Activated B cell treated with CpG ODN at 0.5 μM for 24 hours (primary cell): Measurements from ENCODE around the gene PLEKHA5. TPM values are rescaled to one million over a fixed set of nuclear protein-coding genes. Genes with fewer than 3 reads are reported as not detected.
"Not testable (repeated sequence)": the region's sequence is repeated elsewhere in the genome, so short reads cannot be mapped to it uniquely, and the experiment has no call there.

ENCODE experiments used
- ATAC-seq: fragments of 200-7000 bp; cut with Tn5 transposase; one replicate; pipeline ENCODE4 v1.10.0; 2021; ENCODE audit warnings: low read depth, mild to moderate bottlenecking, moderate library complexity
- CTCF ChIA-PET: fragments of 350-600 bp; sonication (Branson Sonifier 250); formaldehyde crosslinking; loops from one replicate; lab custom pipeline; 2021; ENCODE audit warnings: antibody characterized with exemption; lab: Charles Lee
- POLR2A ChIA-PET: fragments of 350-600 bp; sonication (Branson Sonifier 250); formaldehyde crosslinking; loops from one replicate; lab custom pipeline; 2021; ENCODE audit warnings: antibody characterized with exemption; lab: Charles Lee
- DNase-seq: peaks from one replicate; pipeline ENCODE4 v3.0.0; 2022
- H3K27ac Mint-ChIP-seq: one replicate; pipeline ENCODE4 v1.8.0; 2020; ENCODE audit warnings: mixed read lengths
- H3K27me3 Mint-ChIP-seq: one replicate; pipeline ENCODE4 v1.8.0; 2021; ENCODE audit warnings: mixed read lengths
- H3K36me3 Mint-ChIP-seq: one replicate; pipeline ENCODE4 v1.8.0; 2021; ENCODE audit warnings: low read depth, mixed read lengths
- H3K4me1 Mint-ChIP-seq: one replicate; pipeline ENCODE4 v1.8.0; 2021; ENCODE audit warnings: mixed read lengths
- H3K4me3 Mint-ChIP-seq: one replicate; pipeline ENCODE4 v1.8.0; 2020; ENCODE audit warnings: mild to moderate bottlenecking, mixed read lengths
- H3K9me3 Mint-ChIP-seq: one replicate; pipeline ENCODE4 v1.8.0; 2020; ENCODE audit warnings: mixed read lengths
- CTCF ChIP-seq: fragments of 200-600 bp; IDR thresholded peaks from one replicate; pipeline ENCODE4 v1.8.0; 2022; ENCODE audit warnings: antibody characterized with exemption, mild to moderate bottlenecking
- intact Hi-C: fragments of 100-400 bp; cut with micrococcal nuclease; formaldehyde crosslinking; loops from one replicate; pipeline ENCODE4 v1.15.1; 2024
- total RNA-seq: library from RNA; stranded (reverse); gene quantifications from 2 replicates; pipeline ENCODE4 v1.2.3, GENCODE V29; 2022

PLEKHA5 gene
- total RNA-seq, 1 donor from 2014 or later = 0.11 TPM

- H3K27me3 Mint-ChIP-seq = no peaks in the 10 kb centered on the region
Observed at GRCh38 chr12:19169222-19169621, 39.7 kb downstream of the PLEKHA5 start.

GRCh38 chr12:19170286-19170685 lies 40.8 kb downstream of the PLEKHA5 start:
- POLR2A ChIA-PET, H3K27ac Mint-ChIP-seq, CTCF ChIA-PET, H3K9me3 Mint-ChIP-seq, H3K4me3 Mint-ChIP-seq, ATAC-seq, H3K36me3 Mint-ChIP-seq, intact Hi-C loops, DNase-seq, H3K4me1 Mint-ChIP-seq, H3K27me3 Mint-ChIP-seq: not testable (repeated sequence)

More at GRCh38 chr12:19169222-19169621, 39.7 kb downstream of the PLEKHA5 start:
- DNase-seq = no peak
- Mint-ChIP-seq H3K27ac (no peak overlapping the region), H3K4me3 (no peak overlapping the region), H3K4me1 (no peaks in the 10 kb centered on the region), H3K36me3 (no peaks in the 10 kb centered on the region), H3K9me3 (no peaks in the 10 kb centered on the region)
- no peak for TF ChIP-seq CTCF
- intact Hi-C loops = no loop called here
- ChIA-PET CTCF (no interaction called here), POLR2A (no interaction called here)
- no peak for ATAC-seq

- ChIA-PET CTCF (interaction anchor here (0.8 kb wide), 1 partner anchor 15 kb away, joined by 3 read pairs; no protein-coding TSS in a partner anchor), POLR2A (no interaction called here)
- H3K36me3 Mint-ChIP-seq = no peaks in the 10 kb centered on the region
- no peaks in the 10 kb centered on the region for H3K9me3 Mint-ChIP-seq
- no peak overlapping the region for H3K4me3 Mint-ChIP-seq
- no peak for TF ChIP-seq CTCF
- intact Hi-C loops = no loop called here
- no peak for ATAC-seq
- no peaks in the 10 kb centered on the region for H3K4me1 Mint-ChIP-seq
- no peaks in the 10 kb centered on the region for H3K27me3 Mint-ChIP-seq
- DNase-seq = no peak
- no peak overlapping the region for H3K27ac Mint-ChIP-seq
Observed at GRCh38 chr12:19171731-19172130, 42.2 kb downstream of the PLEKHA5 start.

- DNase-seq (no peak), ATAC-seq (no peak)
- Mint-ChIP-seq H3K27ac (no peak overlapping the region), H3K4me3 (no peak overlapping the region), H3K27me3 (no peaks in the 10 kb centered on the region), H3K9me3 (no peaks in the 10 kb centered on the region), H3K4me1 (no peaks in the 10 kb centered on the region), H3K36me3 (no peaks in the 10 kb centered on the region)
- ChIA-PET CTCF (no interaction called here), POLR2A (no interaction called here)
- no peak for TF ChIP-seq CTCF
- intact Hi-C loops = no loop called here
Observed at GRCh38 chr12:19177754-19178153, 48.2 kb downstream of the PLEKHA5 start.

- CTCF ChIA-PET = no interaction called here
- no peak for ATAC-seq
- no peaks in the 10 kb centered on the region for H3K36me3 Mint-ChIP-seq
- H3K27ac Mint-ChIP-seq = no peak overlapping the region
- no peaks in the 10 kb centered on the region for H3K27me3 Mint-ChIP-seq
- POLR2A ChIA-PET = no interaction called here
- no peaks in the 10 kb centered on the region for H3K9me3 Mint-ChIP-seq
- no peak for DNase-seq
- no peak for TF ChIP-seq CTCF
- intact Hi-C loops = no loop called here
- no peaks in the 10 kb centered on the region for H3K4me1 Mint-ChIP-seq
- no peak overlapping the region for H3K4me3 Mint-ChIP-seq
Observed at GRCh38 chr12:19179986-19180385, 50.5 kb downstream of the PLEKHA5 start.
